ENCODE data around the gene PSMD3.
A peak's percentile ranks its signal among the peaks of the same experiment; 100 is the strongest.
"Not testable (repeated sequence)": the region's sequence is repeated elsewhere in the genome, so short reads cannot be mapped to it uniquely, and the experiment has no call there.

PSMD3 gene

GRCh38 chr17:39980351-39981206, at the start of gene PSMD3:
PSMD3 (plus strand) TSS chr17:39980807; CDS start chr17:39980971, 164 bp downstream.
- peak; percentile 99 for DNase-seq (ENCODE audit: low read depth)

- DNase-seq (ENCODE audit: low read depth): no peak
Measured at GRCh38 chr17:39933912-39934311, 46.7 kb upstream of the PSMD3 start.

GRCh38 chr17:39934324-39934723, 46.3 kb upstream of the PSMD3 start:
- no peak for DNase-seq (ENCODE audit: low read depth)

GRCh38 chr17:39935909-39936308, 44.7 kb upstream of the PSMD3 start:
- DNase-seq (ENCODE audit: low read depth): no peak

GRCh38 chr17:39937447-39937846, 43.2 kb upstream of the PSMD3 start:
- no peak for DNase-seq (ENCODE audit: low read depth)

- DNase-seq (ENCODE audit: low read depth): no peak
Measured at GRCh38 chr17:39938140-39938869, 42.3 kb upstream of the PSMD3 start.

- DNase-seq (ENCODE audit: low read depth): no peak
Measured at GRCh38 chr17:39939106-39939505, 41.5 kb upstream of the PSMD3 start.

GRCh38 chr17:39939588-39940419, 40.8 kb upstream of the PSMD3 start:
- peak; percentile 86 for DNase-seq (ENCODE audit: low read depth)

GRCh38 chr17:39943702-39944392, 36.8 kb upstream of the PSMD3 start:
- no peak for DNase-seq (ENCODE audit: low read depth)

- no peak for DNase-seq (ENCODE audit: low read depth)
Measured at GRCh38 chr17:39944393-39944711, 36.3 kb upstream of the PSMD3 start.

- no peak for DNase-seq (ENCODE audit: low read depth)
Measured at GRCh38 chr17:39946551-39947330, 33.9 kb upstream of the PSMD3 start.

- DNase-seq (ENCODE audit: low read depth): not testable (repeated sequence)
Measured at GRCh38 chr17:39948489-39948828, 32.1 kb upstream of the PSMD3 start.

- DNase-seq (ENCODE audit: low read depth): no peak
Measured at GRCh38 chr17:39949028-39949427, 31.6 kb upstream of the PSMD3 start.

- DNase-seq (ENCODE audit: low read depth): no peak
Measured at GRCh38 chr17:39950871-39951348, 29.7 kb upstream of the PSMD3 start.

GRCh38 chr17:39951924-39952679, 28.5 kb upstream of the PSMD3 start:
- no peak for DNase-seq (ENCODE audit: low read depth)

- DNase-seq (ENCODE audit: low read depth): peak; percentile 81
Measured at GRCh38 chr17:39952680-39953470, 27.7 kb upstream of the PSMD3 start.

GRCh38 chr17:39953471-39953888, 27.1 kb upstream of the PSMD3 start:
- no peak for DNase-seq (ENCODE audit: low read depth)

- no peak for DNase-seq (ENCODE audit: low read depth)
Measured at GRCh38 chr17:39954876-39955275, 25.7 kb upstream of the PSMD3 start.

- DNase-seq (ENCODE audit: low read depth): no peak
Measured at GRCh38 chr17:39955726-39956225, 24.8 kb upstream of the PSMD3 start.

All from non-pigmented ciliary epithelial cell (primary cell).